NCI-H510A treated with DMSO at 0.1 percent for 48 hours (cell line): Measurements from ENCODE around the gene HAUS5.

Experiments used
- DNase-seq: peaks from one replicate; lab custom pipeline; 2025; lab: John Stamatoyannopoulos, UW

Gene HAUS5

DNA sequence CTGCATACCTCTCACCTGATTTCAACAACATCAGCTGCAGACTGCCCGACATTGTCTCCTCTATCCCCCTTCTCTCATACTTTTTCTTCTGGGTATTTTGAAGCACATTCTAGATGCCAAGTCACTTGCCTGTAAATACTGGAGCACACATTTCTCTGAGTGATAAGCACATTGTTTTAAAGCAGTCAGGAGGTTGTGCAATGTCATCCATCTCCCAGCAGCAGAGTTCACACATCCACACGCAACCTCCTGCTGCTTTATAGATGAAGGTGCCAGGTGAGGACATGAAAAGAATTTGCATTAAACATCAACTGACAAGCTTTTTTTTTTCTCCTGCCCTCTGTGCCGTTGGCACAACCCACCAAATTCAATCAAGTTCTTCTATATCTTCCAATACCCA lies 59.3 kb downstream of the HAUS5 start:
- DNase-seq = no peak

DNA sequence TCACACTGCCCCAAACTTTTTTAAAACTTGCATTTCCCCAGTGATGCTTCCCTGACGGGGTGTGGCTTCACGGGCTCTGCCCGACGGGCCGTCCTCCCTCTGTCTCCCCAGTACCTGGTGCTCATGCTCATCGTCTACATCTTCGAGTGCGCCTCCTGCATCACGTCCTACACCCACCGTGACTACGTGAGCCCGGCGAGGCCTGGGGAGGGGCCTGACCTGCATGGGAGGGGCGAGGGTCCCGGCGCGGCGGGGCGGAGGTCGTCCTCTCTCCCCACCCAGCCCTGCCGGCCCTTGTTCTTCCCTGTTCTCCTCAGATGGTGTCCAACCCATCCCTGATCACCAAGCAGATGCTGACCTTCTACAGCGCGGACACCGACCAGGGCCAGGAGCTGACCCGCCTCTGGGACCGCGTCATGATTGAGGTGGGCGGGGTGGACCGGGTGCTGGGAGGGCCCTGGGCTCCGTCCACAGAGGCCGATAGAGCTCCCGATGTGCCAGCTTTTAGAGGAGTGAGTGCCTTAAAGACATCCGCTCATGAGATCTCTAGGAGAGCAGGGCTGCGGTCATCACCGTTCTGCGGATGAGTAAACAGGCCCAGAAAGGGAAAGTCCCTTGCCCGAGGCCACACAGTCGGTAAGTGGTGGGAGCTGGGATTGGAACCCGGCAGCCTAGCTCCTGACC lies 60.7 kb downstream of the HAUS5 start:
- no peak for DNase-seq
